Glomerular endothelial cell (primary cell): ENCODE data around the gene PLAAT1. TPM values are rescaled to one million over a fixed set of nuclear protein-coding genes. Genes with fewer than 3 reads are reported as not detected.

Source experiments
- DNase-seq: peaks from one replicate; pipeline ENCODE4 v3.0.0-alpha.2; 2011; ENCODE audit warnings: low read depth, low spot score; ENCODE audit errors: extremely low read depth
- total RNA-seq: library from RNA; depleted of rRNA; stranded (reverse); fragments of >200 nt; gene quantifications from 2 replicates; pipeline ENCODE4 v1.2.3, GENCODE V29; 2015

The PLAAT1 gene
- total RNA-seq, 1 donor from 2014 or later, result 5.2 TPM

GRCh38 chr3:193250492-193250891 lies 9.5 kb downstream of the PLAAT1 start:
- no peak for DNase-seq

- no peak for DNase-seq
Observed at GRCh38 chr3:193253986-193254660, 13.1 kb downstream of the PLAAT1 start.

GRCh38 chr3:193261970-193262369 lies 20.9 kb downstream of the PLAAT1 start:
- DNase-seq, result no peak

- no peak for DNase-seq
Observed at GRCh38 chr3:193262707-193263106, 21.7 kb downstream of the PLAAT1 start.

- no peak for DNase-seq
Observed at GRCh38 chr3:193269343-193270028, 28.5 kb downstream of the PLAAT1 start.

- no peak for DNase-seq
Observed at GRCh38 chr3:193270451-193270850, 29.4 kb downstream of the PLAAT1 start.

- DNase-seq, result no peak
Observed at GRCh38 chr3:193271101-193271840, 30.2 kb downstream of the PLAAT1 start.

GRCh38 chr3:193292386-193292785 lies 51.4 kb downstream of the PLAAT1 start:
- no peak for DNase-seq

GRCh38 chr3:193295985-193296384 lies 55.0 kb downstream of the PLAAT1 start:
- no peak for DNase-seq

- no peak for DNase-seq
Observed at GRCh38 chr3:193297421-193297820, 56.4 kb downstream of the PLAAT1 start.

- peak; percentile 69 for DNase-seq
Observed at GRCh38 chr3:193301433-193301832, 60.4 kb downstream of the PLAAT1 start.

GRCh38 chr3:193305356-193305755 lies 64.3 kb downstream of the PLAAT1 start:
- no peak for DNase-seq

GRCh38 chr3:193310914-193311723 lies 70.1 kb downstream of the PLAAT1 start:
- DNase-seq, result no peak

- no peak for DNase-seq
Observed at GRCh38 chr3:193313061-193313958, 72.3 kb downstream of the PLAAT1 start.

- DNase-seq, result no peak
Observed at GRCh38 chr3:193314161-193314560, 73.1 kb downstream of the PLAAT1 start.

- no peak for DNase-seq
Observed at GRCh38 chr3:193317682-193318300, 76.8 kb downstream of the PLAAT1 start.
